ENCODE data around the gene TOPAZ1. TPM values are rescaled to one million over a fixed set of nuclear protein-coding genes. Genes with fewer than 3 reads are reported as not detected.

The TOPAZ1 gene
- total RNA-seq, 1 experiment from 2014 or later, result not detected

- Histone ChIP-seq H4K5ac (ENCODE audit: insufficient read length, low read depth, low read length) (no peak overlapping the region), H3K9me3 (ENCODE audit: control insufficient read depth, low read depth, low read length) (no peaks in the 10 kb centered on the region), H4K91ac (ENCODE audit: insufficient read length, low read depth, low read length) (no peak overlapping the region), H2AK5ac (ENCODE audit: insufficient read length, low read length) (no peak overlapping the region), H3K4me2 (ENCODE audit: insufficient read depth, insufficient read length, low read length) (no peak overlapping the region), H2BK20ac (ENCODE audit: low read depth, low read length, poor library complexity, severe bottlenecking) (no peak overlapping the region), H3K23ac (ENCODE audit: insufficient read length, low read depth, low read length) (no peak overlapping the region), H2AFZ (ENCODE audit: low read length) (no peak overlapping the region), H3K56ac (ENCODE audit: insufficient read length, low read depth, low read length) (no peak overlapping the region), H2BK15ac (ENCODE audit: low read depth, low read length) (no peak overlapping the region), H2BK5ac (ENCODE audit: insufficient read length, low read length) (no peak overlapping the region), H3K23me2 (ENCODE audit: insufficient read length, low read depth, low read length, poor library complexity, severe bottlenecking) (no peaks in the 10 kb centered on the region), H3T11ph (ENCODE audit: low read length) (no peak overlapping the region), H3K27ac (ENCODE audit: insufficient read length, low read depth, low read length) (no peak overlapping the region), H4K8ac (replicated peaks; ENCODE audit: insufficient read length, low read depth, low read length) (no peak overlapping the region), H3K9ac (ENCODE audit: extremely low read depth, insufficient read length, low read length) (no peak overlapping the region), H4K20me1 (ENCODE audit: control insufficient read depth, insufficient read depth, insufficient read length) (no peaks in the 10 kb centered on the region), H3K27me3 (ENCODE audit: insufficient read depth, low read length) (no peaks in the 10 kb centered on the region), H3K18ac (ENCODE audit: insufficient read length, low read depth, low read length) (no peak overlapping the region), H2BK120ac (ENCODE audit: low read depth, low read length, poor library complexity, severe bottlenecking) (no peak overlapping the region), H3K4ac (ENCODE audit: low read depth, low read length) (no peak overlapping the region), H3K79me2 (ENCODE audit: insufficient read depth, low read length) (no peaks in the 10 kb centered on the region), H3K4me1 (ENCODE audit: insufficient read depth, low read length) (no peaks in the 10 kb centered on the region), H2BK12ac (ENCODE audit: insufficient read length, low read depth, low read length) (no peak overlapping the region), H3K14ac (ENCODE audit: insufficient read depth, low read length) (no peak overlapping the region), H3K79me1 (ENCODE audit: insufficient read depth, low read depth, low read length, poor library complexity, severe bottlenecking) (no peaks in the 10 kb centered on the region)
- Mint-ChIP-seq H3K4me3 (no peak overlapping the region), H3K36me3 (ENCODE audit: insufficient read depth in 1 of 3, low read depth in 3 of 3) (no peaks in the 10 kb centered on the region), H3K4me1 (peaks cover 8 to 12% of the 10 kb centered on the region in 2 experiments), H3K9me3 (no peaks in the 10 kb centered on the region), H3K27ac (no peak overlapping the region), H3K27me3 (ENCODE audit: low read depth) (peaks cover 4% of the 10 kb centered on the region; the same call in 1 of the 2 replicates)
- DNase-seq, result no peak
- no peak for TF ChIP-seq CTCF (conservative IDR thresholded peaks at IDR 0.05)
- no CpG with 5 or more reads among the region's 1 CpG for WGBS (ENCODE audit: extremely low coverage, insufficient read length, low lambda C conversion rate)
Observed at GRCh38 chr3:44240061-44240460, 1.6 kb upstream of the TOPAZ1 start.
